HG03432 (cell line): ENCODE results near the gene NGF.

Source experiments
- ATAC-seq: cut with Tn5 transposase; IDR thresholded peaks from one replicate; pipeline ENCODE4 v1.9.1; 2021; ENCODE audit warnings: mild to moderate bottlenecking, moderate library complexity; ENCODE audit not compliant: unreplicated experiment

Gene NGF

GRCh38 chr1:115337276-115337632 lies 795 bp downstream of the NGF start:
- no peak for ATAC-seq

DNA sequence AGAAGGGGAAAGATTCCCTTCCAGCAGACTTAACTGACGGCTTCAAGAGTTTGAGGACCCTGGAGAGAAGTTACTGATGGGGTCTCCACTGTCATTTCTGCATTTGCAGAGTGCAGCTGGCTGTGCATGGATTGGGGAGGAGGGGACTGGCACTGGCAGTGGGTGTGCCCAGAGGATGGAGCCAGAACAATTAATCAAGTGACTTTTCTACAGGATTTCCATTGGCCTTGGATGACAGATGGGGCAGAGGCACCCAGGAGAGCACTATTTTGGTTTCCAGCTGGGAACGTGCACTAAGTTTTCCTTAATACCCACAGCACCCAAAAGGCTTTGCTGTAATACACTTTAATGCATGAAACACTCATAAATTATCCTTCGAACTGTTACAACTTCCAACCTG lies 1.3 kb downstream of the NGF start:
- no peak for ATAC-seq

- no peak for ATAC-seq
Measured at GRCh38 chr1:115332813-115333608, 5.0 kb downstream of the NGF start.

GRCh38 chr1:115331558-115332331 lies 6.3 kb downstream of the NGF start:
- no peak for ATAC-seq

GRCh38 chr1:115330480-115331013 lies 7.5 kb downstream of the NGF start:
- no peak for ATAC-seq

- ATAC-seq, result no peak
Measured at GRCh38 chr1:115329965-115330364, 8.1 kb downstream of the NGF start.

DNA sequence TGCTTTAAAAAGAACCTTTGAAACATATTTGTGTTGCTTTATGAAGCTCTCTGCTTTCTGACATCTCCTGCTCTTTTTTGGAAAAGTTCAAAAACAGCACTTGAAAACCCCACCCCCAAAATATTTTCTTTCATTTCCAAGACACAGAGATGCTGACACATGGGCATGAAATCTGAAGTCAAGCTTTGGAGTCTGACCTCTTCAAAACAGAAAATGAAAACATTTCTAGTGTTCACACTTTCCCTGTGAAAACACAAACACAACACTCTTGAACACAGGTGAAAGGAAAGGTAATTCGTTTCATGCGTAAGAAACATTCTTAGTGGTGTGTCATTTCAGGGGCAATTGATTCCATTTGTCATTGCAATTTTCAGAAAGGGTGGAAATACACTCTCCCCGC lies 10.8 kb downstream of the NGF start:
- ATAC-seq, result no peak

DNA sequence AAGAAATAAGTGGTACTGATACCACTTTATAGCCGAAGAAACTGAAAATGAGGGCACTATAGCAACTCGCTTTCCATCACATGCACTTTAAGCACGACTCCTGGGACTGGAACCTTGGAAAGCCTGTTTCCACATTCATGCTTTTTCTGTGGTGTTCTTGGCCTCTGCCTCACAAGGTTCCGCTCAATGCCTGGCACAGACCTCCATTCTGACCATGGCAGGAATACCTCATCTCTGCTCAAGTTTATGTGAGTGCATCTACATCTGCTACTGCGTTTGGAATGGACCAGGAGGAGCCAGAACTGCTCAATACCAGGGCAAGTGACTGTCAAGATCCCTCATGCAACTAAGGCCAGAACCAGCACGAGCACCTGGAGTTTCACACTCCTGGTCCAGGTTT lies 11.6 kb downstream of the NGF start:
- no peak for ATAC-seq

DNA sequence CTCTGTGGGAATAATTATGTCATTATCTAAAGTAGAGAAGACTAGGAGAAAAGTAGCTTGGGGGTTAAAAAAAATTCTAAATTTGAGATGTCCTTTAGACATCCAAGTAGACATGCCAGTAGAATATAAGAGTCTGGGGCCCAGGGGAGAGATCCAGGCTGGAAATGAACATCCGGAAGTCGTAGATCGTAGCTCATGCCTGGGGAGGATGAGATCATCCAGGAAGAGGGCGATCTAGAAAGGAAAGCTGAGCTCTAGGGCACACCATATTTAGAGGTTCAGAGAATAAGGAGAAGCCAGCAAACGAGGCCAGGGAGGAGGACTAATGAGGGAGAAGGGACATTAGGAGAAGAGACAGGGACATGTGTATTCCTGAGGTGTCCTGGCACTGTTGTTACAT lies 12.2 kb downstream of the NGF start:
- no peak for ATAC-seq

GRCh38 chr1:115324649-115325420 lies 13.2 kb downstream of the NGF start:
- no peak for ATAC-seq

GRCh38 chr1:115323366-115324004 lies 14.6 kb downstream of the NGF start:
- ATAC-seq, result no peak

GRCh38 chr1:115322631-115323030 lies 15.4 kb downstream of the NGF start:
- no peak for ATAC-seq

DNA sequence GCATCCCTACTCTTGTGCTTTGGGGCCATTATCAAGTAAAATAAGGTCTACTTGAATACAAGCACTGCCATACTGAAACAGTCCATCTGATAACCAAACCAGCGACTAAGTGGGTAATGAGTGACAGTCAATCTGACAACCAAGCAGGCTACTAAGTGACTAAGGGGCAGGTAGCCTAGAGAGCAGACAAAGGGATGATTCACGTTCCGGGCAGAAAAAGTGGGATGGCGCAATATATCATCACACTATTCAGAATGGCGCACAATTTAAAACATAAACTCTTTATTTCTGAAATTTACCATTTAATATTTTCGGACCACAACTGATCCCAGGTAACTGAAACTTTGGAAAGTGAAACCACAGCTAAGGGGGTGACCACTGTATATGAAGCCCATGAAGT lies 17.7 kb downstream of the NGF start:
- ATAC-seq, result no peak

DNA sequence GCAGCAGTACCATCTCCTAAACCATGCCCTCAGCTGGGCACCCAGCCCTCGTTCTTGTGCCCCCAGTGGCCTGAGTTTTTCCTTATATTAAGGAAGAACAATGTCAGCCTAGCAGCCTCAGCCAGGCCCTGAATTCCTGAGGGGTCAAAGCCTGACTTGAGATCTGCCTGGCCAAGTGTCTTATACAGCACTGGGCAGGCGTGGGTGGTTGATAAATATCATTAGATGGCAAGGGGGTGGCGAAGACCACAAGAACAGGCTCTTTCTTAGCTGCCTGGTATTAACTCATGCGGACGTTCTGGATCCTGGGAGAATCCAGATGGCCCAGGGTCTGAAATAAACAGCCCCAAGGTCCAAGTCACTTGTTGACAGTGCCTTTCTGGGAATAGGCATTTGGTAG lies 18.3 kb downstream of the NGF start:
- ATAC-seq, result no peak

DNA sequence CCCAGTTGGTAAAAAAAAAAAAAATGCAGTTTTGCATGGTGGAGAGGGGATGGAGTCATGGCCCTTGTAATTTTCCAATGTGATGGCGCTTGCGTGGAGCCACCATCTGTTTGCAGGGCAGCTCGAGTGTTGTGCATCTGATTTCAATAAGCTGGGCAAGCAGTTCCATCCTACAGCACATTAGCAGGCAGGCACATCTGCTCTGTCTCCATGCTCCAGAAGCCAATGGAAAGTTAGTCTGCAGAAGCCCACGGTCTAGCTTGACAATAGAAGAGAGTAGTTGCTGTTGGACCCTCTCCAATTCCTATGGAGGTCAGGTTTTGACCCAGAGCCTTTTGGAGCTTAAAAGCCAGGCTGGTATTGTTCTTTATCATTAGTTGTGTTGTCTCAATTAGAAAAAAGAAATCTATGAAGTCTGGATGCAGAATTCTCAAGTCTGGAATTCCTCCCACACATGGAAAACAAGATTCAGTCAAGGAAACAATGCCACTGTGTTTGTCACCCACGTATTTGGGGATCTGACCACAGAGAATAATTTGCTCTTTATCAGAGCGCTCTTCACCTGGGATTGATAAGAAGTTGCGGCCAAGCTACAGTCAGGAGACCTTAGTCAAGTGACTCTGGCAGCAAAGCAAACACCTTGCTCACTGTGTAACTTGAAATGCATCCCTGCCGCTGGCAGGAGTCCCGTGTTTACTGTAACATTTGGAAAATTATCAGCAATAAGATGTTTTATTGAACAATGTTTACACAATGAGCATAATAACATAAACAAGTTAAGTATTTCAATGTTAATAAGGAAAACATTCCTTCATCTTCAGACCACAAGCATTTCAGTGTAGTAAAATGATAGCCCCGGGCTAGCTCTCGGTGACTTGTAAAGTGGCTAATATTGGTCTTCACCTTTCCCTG lies 20.7 kb downstream of the NGF start:
- ATAC-seq, result no peak

- ATAC-seq, result no peak
Measured at GRCh38 chr1:115314765-115315164, 23.3 kb downstream of the NGF start.

- no peak for ATAC-seq
Measured at GRCh38 chr1:115314092-115314491, 24.0 kb downstream of the NGF start.

GRCh38 chr1:115313182-115313581 lies 24.9 kb downstream of the NGF start:
- no peak for ATAC-seq

- ATAC-seq, result no peak
Measured at GRCh38 chr1:115312742-115313141, 25.3 kb downstream of the NGF start.

DNA sequence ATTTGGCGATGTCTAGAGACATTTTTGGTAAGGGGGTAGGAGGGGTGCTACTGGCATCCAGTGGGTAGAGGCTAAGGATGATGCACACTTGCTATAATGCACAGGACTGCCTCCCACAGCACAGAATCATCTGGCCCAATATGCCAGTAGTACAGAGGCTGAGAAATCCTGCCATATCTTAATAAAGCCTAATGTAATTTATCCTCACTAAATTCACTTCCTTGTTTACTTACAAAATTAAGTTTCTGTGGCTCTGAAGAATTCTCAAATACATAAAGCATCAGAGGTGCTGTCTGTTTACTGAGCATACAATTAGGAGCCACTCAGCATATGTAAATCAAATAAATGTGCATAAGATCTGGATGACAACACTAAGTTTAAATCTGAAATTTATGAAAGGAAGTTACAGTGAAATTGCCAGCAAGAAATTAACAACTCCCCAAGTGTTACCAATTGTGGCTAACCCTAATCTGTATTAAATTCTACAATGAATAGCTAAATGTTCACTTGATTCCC lies 26.5 kb downstream of the NGF start:
- no peak for ATAC-seq
